Measurements from ENCODE around the gene C1orf21.

C1orf21 gene

DNA sequence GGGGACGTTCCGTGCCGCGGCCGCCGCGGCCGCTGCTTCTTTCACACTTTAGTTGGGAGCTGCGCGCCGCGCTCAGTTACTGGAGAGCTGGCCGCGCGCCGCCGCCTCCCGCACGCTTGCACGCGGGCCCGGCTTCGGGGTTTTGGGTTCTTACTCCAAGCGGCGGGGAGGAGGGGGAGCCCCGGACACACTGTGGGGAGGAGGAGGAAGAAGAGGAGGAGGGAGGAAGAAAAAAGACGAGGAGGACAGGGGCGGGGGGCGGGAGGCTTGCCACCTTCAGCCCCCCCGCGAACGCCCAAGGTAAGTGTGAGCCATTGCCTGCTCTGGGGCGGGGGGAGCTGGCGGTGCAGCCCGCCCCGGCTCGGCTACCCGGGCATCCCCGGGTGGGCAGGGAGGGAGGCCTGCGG is 243 bp downstream of the C1orf21 start:
- DNase-seq (ENCODE audit: low read depth in 2 of 2): no peak

DNA sequence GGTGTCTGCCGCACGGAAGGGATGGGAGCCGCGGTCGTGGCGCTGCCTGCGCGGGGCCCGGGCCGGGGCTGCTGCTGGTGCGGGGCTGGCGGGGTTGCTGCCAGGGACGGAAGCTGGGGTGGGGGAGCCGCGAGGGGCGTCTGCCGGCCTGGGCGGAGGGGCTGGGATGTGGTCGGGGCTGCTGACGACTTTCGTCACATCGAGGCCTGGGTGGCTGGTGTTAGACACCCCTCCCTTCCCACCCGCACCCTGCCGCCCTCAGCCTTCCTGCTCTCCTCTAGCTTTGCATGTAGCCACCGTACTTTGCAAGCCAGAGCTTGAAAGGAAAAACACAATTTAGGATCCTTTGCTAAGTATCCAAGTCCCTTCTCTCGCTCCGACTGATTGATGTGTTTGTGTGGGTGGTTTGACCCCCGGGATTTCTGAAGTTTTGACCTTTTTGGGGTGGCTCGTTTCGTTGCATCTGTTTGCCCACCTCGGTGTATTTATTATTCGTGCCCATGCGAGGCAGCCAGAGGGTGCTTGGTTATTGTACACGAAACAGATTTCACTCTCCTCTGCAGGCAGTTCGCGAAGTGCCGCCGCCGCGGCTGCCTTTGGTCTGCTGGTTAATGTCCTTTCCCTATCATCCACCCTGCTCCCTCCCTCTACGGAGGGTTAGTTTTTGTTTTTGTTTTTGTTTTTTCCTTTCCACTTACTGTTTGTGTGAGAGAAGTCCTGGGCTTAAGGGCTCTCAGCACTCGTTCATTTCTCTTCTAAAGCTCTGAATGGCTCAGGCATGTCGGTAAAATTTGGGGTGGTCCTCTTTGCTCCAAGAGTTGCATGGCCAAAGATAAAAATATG is 868 bp downstream of the C1orf21 start:
- peak; percentile 33 to 48 for DNase-seq (ENCODE audit: low read depth in 2 of 2)

DNA sequence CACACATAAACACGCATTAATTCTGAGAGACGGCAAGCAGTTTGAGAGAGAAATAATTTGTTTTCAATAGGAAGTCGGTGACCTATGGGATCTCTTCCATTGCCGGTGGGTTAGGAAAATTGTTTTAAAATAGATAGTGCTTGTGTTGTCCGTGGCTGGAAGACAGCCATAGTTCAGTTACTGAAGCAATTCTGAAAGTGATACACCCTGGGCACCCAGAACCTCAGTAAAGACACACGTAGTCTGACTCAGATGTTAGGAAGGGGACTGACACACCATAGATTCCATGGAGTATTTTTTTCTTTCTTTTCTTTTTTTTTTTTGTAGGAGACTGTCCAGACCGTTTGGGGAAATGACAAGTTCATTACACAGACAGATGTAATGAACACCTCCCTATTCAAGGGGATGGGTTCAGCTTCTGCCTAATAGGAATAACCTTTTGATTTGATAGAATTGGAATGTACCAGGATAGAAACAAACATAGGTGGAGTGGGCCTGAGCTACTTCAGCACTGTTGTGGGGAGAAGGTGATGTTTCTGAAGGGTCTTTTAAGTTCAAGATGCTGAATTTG is 1.6 kb downstream of the C1orf21 start:
- no peak for DNase-seq (ENCODE audit: low read depth in 2 of 2)

DNA sequence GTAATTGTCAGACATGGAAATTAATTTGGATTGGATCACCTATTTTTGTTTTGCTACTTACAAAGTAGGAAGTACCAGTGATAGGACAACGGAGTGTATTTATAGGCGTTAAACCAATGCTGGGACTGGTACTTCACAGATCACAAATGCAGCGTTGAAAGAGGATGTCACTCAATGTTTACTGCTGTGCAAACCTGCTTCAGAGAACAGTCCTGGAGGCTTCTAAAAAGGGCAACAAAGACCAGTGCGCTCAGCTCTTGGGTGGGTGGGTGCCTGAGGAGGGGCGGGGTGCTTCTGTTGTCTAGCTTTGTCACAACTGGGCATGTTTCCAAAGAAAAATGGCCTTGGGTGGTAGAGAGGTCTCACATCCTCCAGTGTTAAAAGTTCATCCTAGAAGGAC is 2.1 kb downstream of the C1orf21 start:
- DNase-seq (ENCODE audit: low read depth in 2 of 2): no peak

DNA sequence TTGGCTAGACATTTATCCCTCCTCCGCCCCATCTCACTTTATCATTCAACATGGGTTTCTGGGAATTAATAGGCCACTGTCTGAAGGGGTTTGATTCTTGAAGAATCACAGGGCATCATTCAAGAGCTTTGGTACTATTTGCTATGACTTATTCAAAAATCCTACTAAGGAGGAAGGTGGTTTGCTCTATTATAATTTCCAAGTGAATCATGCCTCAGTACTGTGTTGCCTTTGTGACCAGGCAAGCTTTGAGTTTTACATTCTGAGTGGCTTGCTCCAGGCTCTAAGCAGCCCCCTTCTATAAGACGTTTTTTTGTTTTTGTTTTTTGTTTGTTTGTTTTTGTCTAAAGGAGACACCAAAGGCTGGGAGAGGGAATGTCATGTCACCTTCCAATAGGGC is 2.6 kb downstream of the C1orf21 start:
- DNase-seq (ENCODE audit: low read depth in 2 of 2): no peak

DNA sequence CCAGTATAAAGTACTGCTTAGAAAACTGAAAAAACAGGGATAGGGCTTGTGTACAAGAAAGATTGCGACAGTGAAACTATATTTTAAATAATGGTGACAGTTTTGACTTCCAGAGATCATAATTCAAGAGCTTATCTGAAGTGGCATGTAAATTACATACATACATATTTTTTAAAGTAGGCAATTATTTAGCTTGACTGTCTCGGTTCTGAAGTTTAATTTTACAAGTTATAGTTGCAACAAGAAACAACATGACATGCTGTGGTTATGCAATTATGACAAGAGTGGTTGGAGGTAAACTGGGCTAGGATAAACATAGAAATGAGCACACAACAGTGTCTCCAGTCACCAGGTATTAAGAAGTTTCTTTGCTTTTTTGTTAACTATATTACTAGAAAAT is 4.1 kb downstream of the C1orf21 start:
- no peak for DNase-seq (ENCODE audit: low read depth in 2 of 2)

DNA sequence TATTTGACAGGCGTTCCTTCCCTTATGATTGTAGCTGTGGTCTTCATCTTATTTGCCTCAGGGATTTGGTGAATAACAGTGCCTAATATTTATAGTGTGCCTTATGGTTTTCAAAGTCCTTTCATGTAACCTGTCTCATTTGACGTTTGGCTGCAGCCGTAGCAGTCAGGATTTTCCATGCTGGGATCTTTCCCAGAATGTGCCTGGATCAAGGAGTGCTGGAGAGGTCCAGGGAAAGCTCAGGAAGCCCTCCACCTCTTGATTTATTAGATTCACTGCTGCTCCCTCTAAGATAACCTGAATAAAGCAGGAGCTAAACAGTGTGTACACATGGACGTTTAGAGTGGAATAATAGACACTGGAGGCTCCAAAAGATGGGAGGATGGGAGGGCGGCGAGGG is 5.2 kb downstream of the C1orf21 start:
- DNase-seq (ENCODE audit: low read depth in 2 of 2): no peak

DNA sequence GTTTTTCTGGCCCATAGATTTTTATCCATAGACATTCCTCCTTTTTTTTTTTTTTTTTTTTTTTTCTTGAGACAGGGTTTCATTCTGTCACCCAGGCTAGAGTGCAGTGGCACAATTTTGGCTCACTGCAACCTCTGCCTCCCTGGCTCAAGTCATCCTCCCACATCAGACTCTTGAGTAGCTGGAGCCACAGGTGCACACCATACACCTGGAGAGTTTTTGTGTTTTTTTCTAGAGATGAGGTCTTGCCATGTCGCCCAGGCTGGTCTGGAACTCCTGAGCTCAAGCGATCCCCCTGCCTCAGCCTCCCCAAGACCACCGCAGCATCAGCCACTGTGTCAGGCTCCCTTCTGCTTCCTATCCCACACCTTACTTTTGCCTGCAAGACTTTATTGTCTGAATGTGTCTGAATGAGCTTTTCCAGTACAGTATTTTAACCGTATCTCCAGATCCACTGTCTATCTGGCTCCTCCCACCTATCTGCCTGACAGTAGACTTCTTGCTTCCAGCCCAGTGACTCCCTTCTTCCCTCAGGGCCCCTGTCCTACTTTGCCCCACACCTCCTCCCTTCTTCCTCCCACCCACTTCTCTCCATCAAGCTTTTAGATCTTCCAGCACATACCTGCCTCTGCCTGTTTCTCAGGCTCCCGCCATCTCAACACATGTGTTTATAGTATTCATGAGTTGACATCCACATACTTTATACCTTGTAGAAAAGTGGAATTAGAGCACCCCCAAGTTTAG is 6.1 kb downstream of the C1orf21 start:
- no peak for DNase-seq (ENCODE audit: low read depth in 2 of 2)

DNA sequence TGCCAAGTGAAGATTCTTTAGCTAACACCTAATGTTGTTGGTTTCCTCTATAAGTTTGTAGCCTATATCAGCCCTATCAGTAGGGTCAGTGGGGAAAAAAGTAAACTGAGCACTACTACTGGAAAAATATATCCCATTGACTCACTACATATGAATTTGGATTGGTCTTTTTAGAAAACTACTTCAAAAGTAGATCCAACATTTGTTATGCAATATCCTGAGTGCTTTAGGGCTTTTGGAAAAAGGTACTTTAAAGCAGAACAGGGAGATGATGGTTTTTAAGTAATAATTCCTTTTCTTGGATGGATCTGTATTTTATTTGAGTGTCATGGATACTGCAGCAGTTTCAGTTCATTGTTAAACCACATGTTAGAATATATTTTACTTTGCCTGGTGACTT is 7.1 kb downstream of the C1orf21 start:
- DNase-seq (ENCODE audit: low read depth in 2 of 2): no peak

DNA sequence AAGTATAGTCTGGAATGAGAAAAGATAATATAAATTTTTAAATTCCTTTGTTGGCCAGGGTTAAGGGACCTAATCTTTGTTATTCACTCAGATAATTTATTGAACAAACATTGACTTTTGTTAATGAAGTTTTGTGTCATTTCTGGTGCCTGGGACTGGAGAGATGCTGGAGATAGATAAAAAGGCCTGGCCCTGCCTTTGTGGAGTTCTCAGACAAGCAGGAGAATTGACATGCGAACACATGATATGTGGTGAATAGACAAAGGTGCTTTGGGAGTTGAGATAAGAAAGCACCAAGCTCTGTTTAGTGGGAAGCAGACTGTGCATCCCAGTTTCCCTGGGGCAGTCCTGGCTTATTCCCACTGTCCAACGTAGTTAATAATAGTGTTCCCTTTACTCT is 8.5 kb downstream of the C1orf21 start:
- no peak for DNase-seq (ENCODE audit: low read depth in 2 of 2)

DNA sequence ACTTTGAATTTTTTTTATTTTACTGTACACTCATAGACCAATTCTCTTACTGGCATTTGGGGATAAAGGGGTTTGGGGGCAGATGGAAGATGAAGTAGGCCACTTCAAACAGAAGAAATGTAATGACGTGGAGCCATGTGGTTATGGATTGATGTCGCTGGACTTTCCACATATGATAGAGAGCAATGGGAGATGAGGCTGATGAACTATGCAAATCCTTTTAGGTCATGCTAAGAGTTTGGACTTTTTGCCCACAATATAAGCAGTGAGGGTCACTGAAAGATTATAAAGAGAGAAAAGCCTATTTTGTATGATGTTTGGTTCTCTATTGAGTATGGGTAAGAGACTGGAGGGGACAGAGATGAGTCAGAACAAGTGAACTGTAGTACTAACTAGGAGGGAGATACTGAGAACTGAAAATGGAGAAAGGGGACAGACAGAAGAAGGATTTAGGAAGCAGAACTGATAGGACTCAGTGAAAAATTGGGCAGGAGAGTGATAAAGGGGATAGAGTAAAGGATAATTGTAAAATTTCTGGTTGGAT is 9.2 kb downstream of the C1orf21 start:
- no peak for DNase-seq (ENCODE audit: low read depth in 2 of 2)

DNA sequence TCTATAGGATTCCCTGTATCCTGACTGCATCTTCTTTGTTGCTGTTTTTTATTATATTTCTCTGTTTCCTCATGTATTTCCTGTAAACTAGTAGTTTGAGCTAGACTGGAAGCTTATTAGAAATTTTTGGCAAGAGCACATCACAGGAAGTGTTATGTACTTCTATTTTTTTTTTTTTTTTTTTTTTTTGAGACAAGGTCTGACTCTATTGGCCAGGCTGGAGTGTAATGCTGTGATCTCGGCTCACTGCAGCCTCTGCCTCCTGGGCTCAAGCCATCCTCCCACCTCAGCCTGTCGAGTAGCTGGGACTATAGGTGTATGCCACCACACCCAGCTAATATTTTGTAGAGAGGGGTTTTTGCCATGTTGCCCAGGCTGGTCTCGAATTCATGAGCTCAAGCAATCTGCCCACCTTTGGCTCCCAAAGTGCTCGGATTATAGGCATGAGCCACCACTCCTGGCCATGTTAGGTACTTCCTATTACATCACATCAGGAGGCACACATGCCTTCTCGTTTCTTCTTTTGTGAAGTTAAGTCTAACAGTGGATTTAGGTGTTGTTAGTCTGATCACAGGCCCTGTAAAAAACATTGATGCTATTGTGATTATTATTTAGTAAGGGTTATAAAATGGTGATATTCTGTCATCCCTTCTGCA is 12.5 kb downstream of the C1orf21 start:
- DNase-seq (ENCODE audit: low read depth in 2 of 2): no peak

DNA sequence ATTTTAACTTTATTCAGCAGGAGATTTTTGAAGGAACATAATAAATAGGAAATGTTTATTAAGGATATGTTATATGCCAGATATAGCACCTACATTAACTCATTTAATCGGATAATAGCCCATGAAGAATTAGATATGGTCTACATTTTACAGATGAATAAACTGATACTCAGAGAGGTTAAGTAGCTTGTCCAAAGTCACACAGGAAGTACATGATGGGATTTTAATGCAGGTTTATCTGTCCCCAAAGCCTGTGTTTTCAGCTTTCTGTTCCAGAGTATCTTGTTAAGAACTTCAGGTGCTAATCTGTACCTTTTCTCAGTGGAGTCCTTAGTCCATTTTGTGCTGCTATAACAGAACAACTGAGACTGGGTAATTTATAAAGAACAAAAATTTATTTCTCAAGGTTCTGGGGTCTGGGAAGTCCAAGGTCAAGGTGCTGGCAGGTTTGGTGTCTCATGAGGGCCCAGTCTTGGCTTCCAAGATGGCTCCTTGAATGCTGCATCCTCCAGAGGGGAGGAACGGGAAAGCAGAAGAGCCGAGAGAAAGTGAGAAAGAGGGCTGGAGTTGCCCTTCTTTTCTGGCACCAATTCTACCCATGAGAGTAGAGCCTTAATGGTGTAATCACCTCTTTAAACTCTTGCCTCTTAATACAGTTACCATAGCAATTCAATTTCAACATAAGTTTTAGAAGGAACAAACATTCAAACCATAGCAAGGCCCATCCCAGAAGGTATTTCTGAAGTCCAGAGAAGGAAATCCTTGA is 17.3 kb downstream of the C1orf21 start:
- DNase-seq (ENCODE audit: low read depth in 2 of 2): no peak

DNA sequence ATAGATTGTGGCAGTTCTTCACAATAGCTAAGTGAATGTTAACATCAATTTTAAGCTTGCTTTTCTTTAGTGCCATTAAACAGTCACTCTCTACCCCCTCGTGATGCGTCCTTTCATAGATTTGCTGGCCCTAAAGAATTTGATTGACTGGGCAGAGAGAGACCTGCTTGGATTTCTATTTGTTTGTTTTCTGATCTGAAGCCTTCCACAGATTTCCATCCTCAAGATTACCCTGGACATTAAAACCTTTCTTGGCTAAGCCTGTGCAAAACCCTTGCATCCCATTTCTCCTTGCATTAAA is 17.8 kb downstream of the C1orf21 start:
- no peak for DNase-seq (ENCODE audit: low read depth in 2 of 2)

DNA sequence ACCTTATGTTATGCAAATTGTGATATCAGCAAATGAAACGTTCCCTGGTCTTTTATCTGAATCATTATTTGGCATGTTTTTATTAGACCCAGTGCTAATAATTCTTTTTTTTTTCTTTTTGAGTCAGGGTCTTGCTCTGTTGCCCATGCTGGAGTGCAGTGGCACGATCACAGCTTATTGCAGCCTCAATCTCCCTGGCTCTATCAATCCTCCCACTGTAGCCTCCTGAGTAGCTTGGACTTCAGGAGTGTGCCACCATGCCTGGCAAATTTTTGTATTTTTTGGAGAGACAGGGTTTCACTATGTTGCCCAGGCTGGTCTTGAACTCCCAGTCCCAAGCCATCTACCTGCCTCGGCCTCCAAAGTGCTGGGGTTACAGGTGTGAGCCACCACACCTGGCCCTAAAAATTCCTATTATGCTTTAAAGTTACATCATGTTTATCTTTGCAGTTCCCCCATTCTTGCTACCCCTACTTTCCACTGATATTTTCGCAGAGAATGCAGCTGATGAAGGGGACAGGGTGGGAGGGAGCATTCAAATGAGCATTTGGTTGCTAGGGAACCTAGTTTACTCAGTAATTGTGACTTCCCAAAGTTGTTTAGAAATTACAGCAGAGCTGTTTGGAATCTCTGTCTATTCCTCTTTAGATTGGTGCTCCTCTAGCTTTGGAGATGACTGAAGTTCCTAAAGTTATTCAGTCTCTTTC is 18.4 kb downstream of the C1orf21 start:
- no peak for DNase-seq (ENCODE audit: low read depth in 2 of 2)

DNA sequence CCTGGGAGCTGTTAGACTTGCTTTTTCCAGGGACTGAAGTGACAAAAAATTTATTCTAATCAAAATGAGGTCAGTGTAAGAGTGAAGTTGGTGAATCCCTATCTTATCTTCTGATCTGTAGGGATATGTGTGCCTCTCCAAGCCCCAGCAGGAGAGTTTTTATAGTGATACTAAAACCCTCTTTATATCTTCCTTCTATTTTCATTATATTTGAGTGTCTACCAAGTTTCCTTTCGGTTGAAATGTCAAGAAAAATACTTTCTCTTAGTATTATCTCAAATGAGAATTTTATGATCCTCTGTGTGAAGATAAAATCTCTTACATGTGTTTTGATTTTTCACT is 18.9 kb downstream of the C1orf21 start:
- no peak for DNase-seq (ENCODE audit: low read depth in 2 of 2)

DNA sequence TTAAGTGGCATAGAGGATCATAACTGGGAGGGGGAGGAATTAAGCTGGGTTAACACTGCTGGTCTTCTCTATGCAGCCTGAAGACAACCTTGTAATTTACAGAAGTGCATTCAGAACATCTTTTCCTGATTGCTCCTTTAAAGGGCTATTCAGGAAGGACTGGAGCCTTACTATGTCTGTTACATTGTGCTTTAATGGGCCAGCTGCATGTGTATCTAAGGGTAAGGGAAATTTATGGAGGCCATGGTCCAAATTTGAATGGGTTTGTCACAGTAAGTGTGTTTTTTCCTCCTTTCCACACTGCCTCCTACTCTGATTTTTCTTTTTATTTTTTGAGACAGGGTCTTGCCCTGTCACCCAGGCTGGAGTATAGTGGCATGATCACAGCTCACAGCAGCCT is 19.6 kb downstream of the C1orf21 start:
- DNase-seq (ENCODE audit: low read depth in 2 of 2): no peak

DNA sequence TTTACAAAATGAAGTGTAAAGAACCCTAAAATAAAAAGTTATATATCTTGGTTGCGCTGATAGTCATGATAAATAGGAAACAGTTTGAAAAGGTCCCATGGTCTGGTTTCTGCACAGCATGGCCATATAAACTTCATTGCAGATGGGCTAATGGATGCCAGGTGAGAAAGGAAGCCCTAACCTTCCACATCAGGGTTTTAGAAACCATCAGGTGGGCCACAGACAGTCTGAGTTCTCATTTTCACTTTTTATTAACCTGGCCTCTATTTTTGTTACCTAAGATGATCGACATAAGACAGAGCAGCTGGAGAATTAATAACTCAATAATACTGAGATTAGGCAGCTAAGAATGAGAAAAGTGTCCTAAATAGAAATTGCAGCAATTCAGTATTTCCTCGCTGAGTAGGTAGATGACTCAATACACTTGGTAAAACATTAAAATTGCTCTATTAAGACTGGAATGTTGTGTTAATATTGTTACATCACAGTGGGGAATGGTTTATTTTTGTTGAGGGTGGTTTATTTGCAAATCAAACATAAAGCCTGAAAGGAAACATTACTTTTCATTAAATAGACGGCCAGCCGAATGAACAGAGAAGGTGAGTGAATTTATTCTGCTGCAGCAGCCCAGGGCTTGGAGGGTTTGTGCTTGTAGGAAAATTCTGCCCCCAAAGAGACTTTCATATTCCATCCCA is 21.1 kb downstream of the C1orf21 start:
- no peak for DNase-seq (ENCODE audit: low read depth in 2 of 2)

DNA sequence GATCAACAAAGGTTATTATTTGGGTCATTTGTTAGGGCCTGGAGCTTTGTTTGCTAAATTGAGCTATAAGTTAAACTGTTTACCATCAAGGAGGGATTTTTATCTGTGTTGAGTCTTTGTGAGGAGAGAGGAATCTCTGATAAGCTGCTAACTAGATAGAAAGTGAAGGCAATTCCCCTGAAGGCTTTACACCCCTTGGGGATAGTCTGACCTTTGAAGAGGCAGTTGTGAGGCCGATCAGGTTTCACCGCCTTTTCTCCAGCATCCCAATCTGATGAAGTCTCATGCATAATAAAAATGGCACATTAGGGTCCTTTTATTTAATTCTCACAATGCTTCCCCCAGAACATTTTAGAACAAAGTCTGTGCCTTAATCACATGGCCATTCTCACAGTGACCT is 21.8 kb downstream of the C1orf21 start:
- no peak for DNase-seq (ENCODE audit: low read depth in 2 of 2)

DNA sequence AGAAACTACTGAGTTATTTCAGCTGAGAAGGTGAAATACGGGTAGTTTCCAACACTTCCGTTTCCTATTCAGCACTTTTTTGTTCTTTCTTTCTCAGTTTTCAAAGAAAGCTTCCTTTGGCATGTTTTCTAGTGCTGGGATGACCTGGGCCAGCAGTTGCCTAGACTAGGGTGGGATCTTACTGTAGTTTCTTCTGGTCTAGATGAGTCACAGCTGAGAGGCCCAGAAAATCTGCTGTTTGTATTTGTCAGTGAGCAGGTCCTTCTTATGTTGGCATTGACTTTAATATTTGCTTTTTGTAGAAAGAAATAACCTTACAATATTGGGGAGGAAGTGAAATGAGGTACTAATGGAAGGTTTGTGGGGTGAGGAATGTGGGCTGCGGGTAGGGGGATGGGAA is 22.2 kb downstream of the C1orf21 start:
- no peak for DNase-seq (ENCODE audit: low read depth in 2 of 2)

DNA sequence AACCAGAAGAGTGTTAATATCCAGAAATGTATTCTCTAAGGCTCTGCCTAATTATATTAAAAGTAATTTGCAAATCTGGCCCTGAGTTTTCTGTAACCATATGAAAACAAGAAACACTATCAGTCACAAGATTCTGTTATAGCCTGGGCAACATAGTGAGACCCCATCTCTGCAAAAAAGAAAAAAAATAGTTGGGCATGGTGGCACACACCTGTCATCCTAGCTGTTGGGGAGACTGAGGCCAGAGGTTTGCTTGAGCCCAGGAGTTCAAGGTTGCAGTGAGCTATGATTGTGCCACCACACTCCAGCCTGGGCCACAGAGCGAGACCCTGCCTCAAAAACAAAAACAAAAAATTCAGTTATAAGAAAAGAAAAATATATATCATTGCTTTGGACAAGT is 25.6 kb downstream of the C1orf21 start:
- DNase-seq (ENCODE audit: low read depth in 2 of 2): no peak

Data from stimulated activated CD8-positive, alpha-beta memory T cell treated with anti-CD3 and anti-CD28 coated beads, Interleukin-2, amount 100 ng/mL, for 1 hour (primary cell).